KMS-11 (cell line): ENCODE results near the gene REXO1.

ENCODE experiments used
- H2AFZ ChIP-seq: fragments of 200-600 bp; sonication (generic); 2 replicates; pipeline ENCODE4 v1.6.1; 2016; ENCODE audit warnings: antibody characterized with exemption, mixed run types, low read depth
- H3K27ac ChIP-seq: fragments of 200-600 bp; sonication (generic); 2 replicates; pipeline ENCODE4 v1.6.1; 2016; ENCODE audit warnings: mild to moderate bottlenecking, mixed run types
- H3K27me3 ChIP-seq: fragments of 200-600 bp; sonication (generic); 2 replicates; pipeline ENCODE4 v1.6.1; 2017; ENCODE audit warnings: mild to moderate bottlenecking, low read depth, mixed run types, moderate library complexity; ENCODE audit not compliant: insufficient read depth
- H3K36me3 ChIP-seq: fragments of 200-600 bp; sonication (generic); 2 replicates; pipeline ENCODE4 v1.6.1; 2017; ENCODE audit warnings: mild to moderate bottlenecking, mixed run types; ENCODE audit not compliant: insufficient read depth
- H3K4me1 ChIP-seq: fragments of 200-600 bp; sonication (generic); 2 replicates; pipeline ENCODE4 v1.6.1; 2016; ENCODE audit warnings: mild to moderate bottlenecking, low read depth, mixed run types; ENCODE audit not compliant: poor library complexity, severe bottlenecking
- H3K4me2 ChIP-seq: fragments of 200-600 bp; sonication (generic); 2 replicates; pipeline ENCODE4 v1.7.0; 2016; ENCODE audit warnings: mild to moderate bottlenecking, mixed run types
- H3K4me3 ChIP-seq: fragments of 200-600 bp; sonication (generic); IDR thresholded peaks from 2 replicates; pipeline ENCODE4 v1.6.1; 2017; ENCODE audit warnings: low read depth, low read length, mixed read lengths; ENCODE audit not compliant: insufficient read depth
- H3K79me2 ChIP-seq: fragments of 200-600 bp; sonication (generic); 2 replicates; pipeline ENCODE4 v1.6.1; 2016; ENCODE audit warnings: low read depth, mixed run types; ENCODE audit not compliant: insufficient read depth
- H3K9ac ChIP-seq: fragments of 200-600 bp; sonication (generic); 2 replicates; pipeline ENCODE4 v1.6.1; 2016; ENCODE audit warnings: mild to moderate bottlenecking, mixed run types
- H4K20me1 ChIP-seq: fragments of 200-600 bp; sonication (generic); 2 replicates; pipeline ENCODE4 v1.6.1; 2016; ENCODE audit warnings: mild to moderate bottlenecking, mixed run types; ENCODE audit not compliant: insufficient read depth
- TF ChIP-seq, protein P1 (sequence below): fragments of 200-600 bp; sonication (generic); conservative IDR thresholded peaks from 2 replicates; pipeline ENCODE4 v1.6.1; 2017; ENCODE audit warnings: low read depth, mild to moderate bottlenecking, antibody characterized with exemption, low read length, moderate library complexity, mixed read lengths

REXO1 gene

DNA sequence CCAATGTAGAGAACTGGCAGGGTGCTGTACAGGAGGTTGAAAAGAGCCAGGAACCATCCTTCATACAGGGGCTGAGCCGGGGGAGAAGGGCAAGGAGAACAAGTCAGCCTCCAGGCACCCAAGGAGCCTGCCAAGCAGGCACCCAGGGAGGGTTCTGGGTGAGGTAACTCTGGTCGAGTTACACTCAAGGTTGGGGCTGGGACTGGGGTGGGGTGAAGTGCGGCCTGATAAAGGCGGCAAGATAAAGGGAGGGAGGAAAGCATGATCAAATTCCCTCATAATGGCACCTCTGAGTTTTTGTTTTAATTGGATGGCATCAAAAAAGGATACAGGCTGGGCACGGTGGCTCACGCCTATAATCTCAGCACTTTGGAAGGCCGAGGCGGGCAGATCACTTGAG lies 61.2 kb downstream of the REXO1 start:
- H3K79me2 ChIP-seq: no peaks in the 10 kb centered on the region
- TF ChIP-seq, protein P1, sequence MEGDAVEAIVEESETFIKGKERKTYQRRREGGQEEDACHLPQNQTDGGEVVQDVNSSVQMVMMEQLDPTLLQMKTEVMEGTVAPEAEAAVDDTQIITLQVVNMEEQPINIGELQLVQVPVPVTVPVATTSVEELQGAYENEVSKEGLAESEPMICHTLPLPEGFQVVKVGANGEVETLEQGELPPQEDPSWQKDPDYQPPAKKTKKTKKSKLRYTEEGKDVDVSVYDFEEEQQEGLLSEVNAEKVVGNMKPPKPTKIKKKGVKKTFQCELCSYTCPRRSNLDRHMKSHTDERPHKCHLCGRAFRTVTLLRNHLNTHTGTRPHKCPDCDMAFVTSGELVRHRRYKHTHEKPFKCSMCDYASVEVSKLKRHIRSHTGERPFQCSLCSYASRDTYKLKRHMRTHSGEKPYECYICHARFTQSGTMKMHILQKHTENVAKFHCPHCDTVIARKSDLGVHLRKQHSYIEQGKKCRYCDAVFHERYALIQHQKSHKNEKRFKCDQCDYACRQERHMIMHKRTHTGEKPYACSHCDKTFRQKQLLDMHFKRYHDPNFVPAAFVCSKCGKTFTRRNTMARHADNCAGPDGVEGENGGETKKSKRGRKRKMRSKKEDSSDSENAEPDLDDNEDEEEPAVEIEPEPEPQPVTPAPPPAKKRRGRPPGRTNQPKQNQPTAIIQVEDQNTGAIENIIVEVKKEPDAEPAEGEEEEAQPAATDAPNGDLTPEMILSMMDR: no peak
- no peaks in the 10 kb centered on the region for H4K20me1 ChIP-seq
- H3K27me3 ChIP-seq: peaks cover 63% of the 10 kb centered on the region
- no peaks in the 10 kb centered on the region for H3K36me3 ChIP-seq
- H3K27ac ChIP-seq: no peak overlapping the region
- no peak overlapping the region for H2AFZ ChIP-seq
- no peak overlapping the region for H3K4me3 ChIP-seq
- H3K9ac ChIP-seq: no peak overlapping the region
- H3K4me2 ChIP-seq: no peak overlapping the region
- H3K4me1 ChIP-seq: no peaks in the 10 kb centered on the region

DNA sequence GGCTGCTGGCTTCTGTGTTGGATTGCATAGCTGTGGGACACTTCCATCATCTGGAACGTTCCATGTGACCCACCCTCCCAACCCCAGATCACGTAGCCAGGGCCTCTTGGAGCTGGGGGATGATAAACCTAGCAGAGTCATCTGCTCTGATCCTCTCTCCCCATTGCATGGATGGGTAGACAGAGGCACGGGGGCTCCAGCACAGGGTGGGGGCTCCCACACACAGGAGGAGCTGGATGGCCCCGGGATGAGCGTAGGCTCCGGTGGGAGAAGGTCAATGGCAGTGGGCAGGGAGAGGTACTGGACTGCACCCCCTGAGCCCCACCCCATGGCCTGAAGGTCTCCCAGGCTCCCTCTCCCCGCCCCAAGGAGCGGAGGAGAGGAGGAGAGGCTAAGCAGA lies 61.6 kb downstream of the REXO1 start:
- no peaks in the 10 kb centered on the region for H3K79me2 ChIP-seq
- no peaks in the 10 kb centered on the region for H3K36me3 ChIP-seq
- no peak overlapping the region for H2AFZ ChIP-seq
- TF ChIP-seq, protein P1: no peak
- H3K27me3 ChIP-seq: peaks cover 65% of the 10 kb centered on the region
- H3K9ac ChIP-seq: no peak overlapping the region
- H3K27ac ChIP-seq: no peak overlapping the region
- H4K20me1 ChIP-seq: no peaks in the 10 kb centered on the region
- no peak overlapping the region for H3K4me3 ChIP-seq
- H3K4me1 ChIP-seq: no peaks in the 10 kb centered on the region
- H3K4me2 ChIP-seq: no peak overlapping the region

DNA sequence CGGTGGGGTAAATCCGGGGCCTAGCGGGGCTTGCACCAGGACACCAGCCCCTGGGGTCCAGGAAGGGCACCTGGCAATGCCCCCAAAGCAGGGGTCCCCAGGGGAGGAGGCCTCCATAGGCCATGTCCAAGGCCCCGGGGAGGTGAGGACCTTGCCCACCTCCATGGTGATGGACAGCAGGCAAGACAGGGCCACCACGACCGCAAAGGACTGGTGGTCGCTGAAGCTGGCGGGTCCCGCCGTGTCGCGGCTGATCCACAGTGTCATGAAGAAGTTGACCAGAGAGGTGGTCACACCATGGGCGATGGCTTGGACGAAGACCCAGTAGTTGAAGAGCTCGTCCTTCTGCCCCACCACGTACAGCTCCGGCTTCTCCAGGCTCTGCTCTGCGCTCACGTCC lies 63.0 kb downstream of the REXO1 start:
- TF ChIP-seq, protein P1: no peak
- H2AFZ ChIP-seq: no peak overlapping the region
- no peaks in the 10 kb centered on the region for H3K36me3 ChIP-seq
- no peaks in the 10 kb centered on the region for H4K20me1 ChIP-seq
- peaks cover 70% of the 10 kb centered on the region for H3K27me3 ChIP-seq
- H3K9ac ChIP-seq: no peak overlapping the region
- no peak overlapping the region for H3K4me3 ChIP-seq
- H3K27ac ChIP-seq: no peak overlapping the region
- no peaks in the 10 kb centered on the region for H3K4me1 ChIP-seq
- H3K79me2 ChIP-seq: no peaks in the 10 kb centered on the region
- H3K4me2 ChIP-seq: no peak overlapping the region

DNA sequence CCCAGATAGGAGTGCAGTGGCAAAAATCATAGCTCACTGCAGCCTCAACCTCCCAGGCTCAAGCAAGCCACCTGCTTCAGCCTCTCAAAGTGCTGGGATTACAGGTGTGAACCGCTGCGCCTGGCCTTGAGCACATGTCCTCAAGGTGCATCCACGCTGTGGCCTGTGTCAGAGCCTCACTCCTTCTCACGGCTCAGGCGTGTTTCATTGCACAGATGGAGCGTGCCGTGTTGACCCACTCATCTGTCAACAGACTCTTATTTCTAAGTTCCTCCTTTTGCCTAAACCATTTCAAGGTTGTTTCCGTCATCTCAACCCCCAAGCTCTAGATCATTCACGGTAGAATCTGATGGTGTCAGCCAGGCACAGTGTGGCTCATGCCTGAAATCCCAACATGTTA lies 64.4 kb downstream of the REXO1 start:
- TF ChIP-seq, protein P1: no peak
- no peak overlapping the region for H3K9ac ChIP-seq
- peaks cover 84% of the 10 kb centered on the region for H3K27me3 ChIP-seq
- H3K79me2 ChIP-seq: no peaks in the 10 kb centered on the region
- H3K4me3 ChIP-seq: no peak overlapping the region
- H3K27ac ChIP-seq: no peak overlapping the region
- H3K4me1 ChIP-seq: no peaks in the 10 kb centered on the region
- no peak overlapping the region for H2AFZ ChIP-seq
- no peak overlapping the region for H3K4me2 ChIP-seq
- H3K36me3 ChIP-seq: no peaks in the 10 kb centered on the region
- no peaks in the 10 kb centered on the region for H4K20me1 ChIP-seq
